Nucleus accumbens (tissue), 56 donors: Measurements from ENCODE around the gene DST.

Experiments used
- DNase-seq, 56 donors: peaks; one replicate each; lab custom pipeline; 2025; lab: John Stamatoyannopoulos, UW

Gene DST

GRCh38 chr6:56495654-56496053, 147.0 kb downstream of the DST start:
- DNase-seq, result no peak

GRCh38 chr6:56491606-56492328, 150.9 kb downstream of the DST start:
- no peak for DNase-seq

- DNase-seq, result no peak
Measured at GRCh38 chr6:56490993-56491392, 151.7 kb downstream of the DST start.

GRCh38 chr6:56489559-56489958, 153.1 kb downstream of the DST start:
- no peak for DNase-seq

- DNase-seq, result no peak
Measured at GRCh38 chr6:56488281-56488680, 154.4 kb downstream of the DST start.

GRCh38 chr6:56486681-56487080, 156.0 kb downstream of the DST start:
- DNase-seq, result no peak

GRCh38 chr6:56484669-56485068, 158.0 kb downstream of the DST start:
- no peak for DNase-seq

- DNase-seq, result no peak
Measured at GRCh38 chr6:56483929-56484328, 158.8 kb downstream of the DST start.

GRCh38 chr6:56482525-56482924, 160.2 kb downstream of the DST start:
- DNase-seq, result no peak

GRCh38 chr6:56481957-56482356, 160.7 kb downstream of the DST start:
- DNase-seq, result no peak

GRCh38 chr6:56480654-56481337, 161.9 kb downstream of the DST start:
- DNase-seq, result no peak

GRCh38 chr6:56480246-56480645, 162.4 kb downstream of the DST start:
- no peak for DNase-seq

- no peak for DNase-seq
Measured at GRCh38 chr6:56479381-56479780, 163.3 kb downstream of the DST start.

- no peak for DNase-seq
Measured at GRCh38 chr6:56478202-56478601, 164.5 kb downstream of the DST start.

GRCh38 chr6:56477241-56477640, 165.4 kb downstream of the DST start:
- peak in 25 of 56 donors; percentile 0 to 75 (median 16) for DNase-seq

- no peak for DNase-seq
Measured at GRCh38 chr6:56475736-56476457, 166.8 kb downstream of the DST start.

GRCh38 chr6:56474532-56474931, 168.2 kb downstream of the DST start:
- no peak for DNase-seq

- no peak for DNase-seq
Measured at GRCh38 chr6:56463443-56463842, 179.2 kb downstream of the DST start.

GRCh38 chr6:56459030-56459805, 183.5 kb downstream of the DST start:
- no peak for DNase-seq

GRCh38 chr6:56458324-56458884, 184.3 kb downstream of the DST start:
- DNase-seq, result no peak
